Osteocyte (in vitro differentiated cells): ENCODE measurements around the gene VN1R5. TPM values are rescaled to one million over a fixed set of nuclear protein-coding genes. Genes with fewer than 3 reads are reported as not detected.

Experiments
- DNase-seq: peaks from one replicate; pipeline ENCODE4 v3.0.0; 2021; ENCODE audit warnings: mixed read lengths; ENCODE audit not compliant: unreplicated experiment; ENCODE audit errors: extremely low spot score
- H3K27ac Mint-ChIP-seq: one replicate; pipeline ENCODE4 v1.8.0; 2021; ENCODE audit warnings: mild to moderate bottlenecking, mixed read lengths; ENCODE audit not compliant: unreplicated experiment
- H3K27me3 Mint-ChIP-seq: one replicate; pipeline ENCODE4 v1.8.0; 2021; ENCODE audit warnings: mixed read lengths; ENCODE audit not compliant: unreplicated experiment
- H3K36me3 Mint-ChIP-seq: one replicate; pipeline ENCODE4 v1.8.0; 2021; ENCODE audit warnings: mixed read lengths; ENCODE audit not compliant: unreplicated experiment
- H3K4me1 Mint-ChIP-seq: one replicate; pipeline ENCODE4 v1.8.0; 2021; ENCODE audit warnings: mixed read lengths; ENCODE audit not compliant: unreplicated experiment
- H3K4me3 Mint-ChIP-seq: one replicate; pipeline ENCODE4 v1.8.0; 2021; ENCODE audit warnings: mild to moderate bottlenecking, moderate library complexity, mixed read lengths; ENCODE audit not compliant: unreplicated experiment
- H3K9me3 Mint-ChIP-seq: one replicate; pipeline ENCODE4 v1.8.0; 2021; ENCODE audit warnings: mixed read lengths; ENCODE audit not compliant: unreplicated experiment
- total RNA-seq: library from RNA; stranded (reverse); gene quantifications from 2 replicates; pipeline ENCODE4 v1.2.1, GENCODE V29; 2021
- TF ChIP-seq, protein P1 (sequence below): fragments of 200-600 bp; sonication (generic); IDR thresholded peaks from 2 replicates; pipeline ENCODE4 v1.5.0; 2021; ENCODE audit warnings: antibody characterized with exemption, mild to moderate bottlenecking, moderate library complexity

Gene VN1R5
- total RNA-seq, 1 donor from 2014 or later, result not detected

DNA sequence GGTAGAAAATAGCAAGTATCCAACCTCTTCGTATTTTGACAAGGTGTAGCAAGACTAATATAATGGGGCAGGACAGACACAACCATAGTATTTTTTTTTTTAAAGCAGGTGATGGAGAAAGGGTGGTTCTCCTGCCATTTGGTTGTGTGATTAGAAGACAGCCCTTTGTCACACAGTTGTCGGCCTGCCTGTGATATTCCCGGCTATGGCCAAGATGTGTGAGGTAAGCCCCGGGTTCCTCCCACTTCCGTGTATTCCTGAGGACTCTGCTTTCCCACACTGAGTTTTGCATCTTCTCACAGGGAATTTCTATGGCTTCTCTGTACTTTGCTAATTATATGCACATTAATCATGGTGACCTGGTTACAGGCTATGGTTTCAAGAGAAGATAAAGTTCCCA, 39.9 kb downstream of the VN1R5 start:
- H3K9me3 Mint-ChIP-seq, result no peaks in the 10 kb centered on the region
- H3K27me3 Mint-ChIP-seq, result no peaks in the 10 kb centered on the region
- TF ChIP-seq, protein P1, sequence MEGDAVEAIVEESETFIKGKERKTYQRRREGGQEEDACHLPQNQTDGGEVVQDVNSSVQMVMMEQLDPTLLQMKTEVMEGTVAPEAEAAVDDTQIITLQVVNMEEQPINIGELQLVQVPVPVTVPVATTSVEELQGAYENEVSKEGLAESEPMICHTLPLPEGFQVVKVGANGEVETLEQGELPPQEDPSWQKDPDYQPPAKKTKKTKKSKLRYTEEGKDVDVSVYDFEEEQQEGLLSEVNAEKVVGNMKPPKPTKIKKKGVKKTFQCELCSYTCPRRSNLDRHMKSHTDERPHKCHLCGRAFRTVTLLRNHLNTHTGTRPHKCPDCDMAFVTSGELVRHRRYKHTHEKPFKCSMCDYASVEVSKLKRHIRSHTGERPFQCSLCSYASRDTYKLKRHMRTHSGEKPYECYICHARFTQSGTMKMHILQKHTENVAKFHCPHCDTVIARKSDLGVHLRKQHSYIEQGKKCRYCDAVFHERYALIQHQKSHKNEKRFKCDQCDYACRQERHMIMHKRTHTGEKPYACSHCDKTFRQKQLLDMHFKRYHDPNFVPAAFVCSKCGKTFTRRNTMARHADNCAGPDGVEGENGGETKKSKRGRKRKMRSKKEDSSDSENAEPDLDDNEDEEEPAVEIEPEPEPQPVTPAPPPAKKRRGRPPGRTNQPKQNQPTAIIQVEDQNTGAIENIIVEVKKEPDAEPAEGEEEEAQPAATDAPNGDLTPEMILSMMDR, result no peak
- H3K36me3 Mint-ChIP-seq, result peaks cover 13% of the 10 kb centered on the region
- no peak for DNase-seq
- H3K4me3 Mint-ChIP-seq, result no peak overlapping the region
- H3K4me1 Mint-ChIP-seq, result peaks cover 22% of the 10 kb centered on the region
- H3K27ac Mint-ChIP-seq, result no peak overlapping the region

DNA sequence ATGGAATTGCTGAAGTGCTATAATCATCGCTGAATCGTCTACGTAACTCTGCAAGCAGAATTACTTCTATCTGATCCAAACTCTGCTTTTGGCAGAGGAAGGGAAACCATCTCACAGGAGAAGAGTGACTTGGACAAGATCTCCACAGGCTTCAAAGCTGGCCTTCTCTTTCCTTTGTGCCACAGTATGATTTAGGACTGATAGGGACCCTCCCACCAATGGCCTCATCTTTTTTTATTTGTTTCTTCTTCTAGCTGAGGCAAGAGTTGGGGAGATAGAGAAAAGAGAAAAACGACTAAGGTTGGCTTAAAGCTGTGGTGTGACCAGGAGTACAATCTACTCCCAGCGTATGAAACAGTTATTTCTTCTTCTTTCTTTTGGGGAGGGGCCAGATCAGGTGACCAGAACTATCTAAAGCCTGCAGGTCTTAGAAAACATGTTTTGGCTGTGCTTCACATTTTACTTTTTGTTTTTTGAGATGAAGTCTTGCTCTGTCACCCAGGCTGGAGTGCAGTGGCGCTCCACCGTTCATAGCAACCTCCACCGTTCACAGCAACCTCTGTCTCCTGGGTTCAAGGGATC, 40.8 kb downstream of the VN1R5 start:
- TF ChIP-seq, protein P1, result no peak
- Mint-ChIP-seq H3K4me1 (peaks cover 22% of the 10 kb centered on the region), H3K4me3 (no peak overlapping the region), H3K36me3 (peaks cover 13% of the 10 kb centered on the region), H3K27me3 (no peaks in the 10 kb centered on the region), H3K9me3 (no peaks in the 10 kb centered on the region), H3K27ac (no peak overlapping the region)
- DNase-seq, result no peak

DNA sequence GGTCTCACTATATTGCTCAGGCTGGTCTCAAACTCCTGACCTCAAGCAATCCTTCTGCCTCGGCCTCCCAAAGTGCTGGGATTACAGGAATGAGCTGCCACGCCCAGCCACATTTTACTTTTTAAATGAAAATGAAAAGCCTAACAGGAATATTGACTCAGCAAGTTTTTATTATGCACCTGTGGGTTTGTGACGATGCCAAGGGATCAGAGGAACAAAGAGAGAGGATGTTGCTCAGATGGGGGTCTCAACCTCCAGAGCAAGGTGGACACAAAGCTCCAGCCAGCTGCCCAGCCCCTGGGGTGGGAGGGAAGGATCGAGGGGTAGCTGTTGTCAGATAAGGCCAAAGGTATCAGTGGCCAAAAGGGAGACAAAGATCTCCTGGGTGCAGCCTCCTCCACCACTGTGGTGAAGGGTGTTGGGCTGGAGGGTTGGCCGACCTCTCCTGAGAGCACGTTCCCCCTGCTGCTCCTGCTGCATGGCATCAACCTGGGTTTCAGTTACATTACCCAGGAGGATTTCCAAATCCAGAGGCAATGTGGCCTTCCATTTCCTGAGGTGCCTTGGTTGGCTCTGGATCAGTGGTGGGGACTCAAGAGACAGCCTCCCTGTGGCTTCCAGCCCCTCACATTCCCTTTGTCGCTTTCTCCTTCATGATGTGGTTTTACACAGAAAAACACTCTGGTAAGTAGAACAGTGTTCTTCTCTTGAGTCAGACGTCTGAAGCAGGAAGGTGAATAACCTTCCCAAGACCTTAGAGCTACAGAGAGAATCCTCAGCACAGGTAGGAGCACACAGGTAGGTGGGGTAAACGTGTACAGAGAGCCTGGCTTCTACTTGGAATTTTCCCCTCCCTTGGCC, 41.6 kb downstream of the VN1R5 start:
- Mint-ChIP-seq H3K9me3 (no peaks in the 10 kb centered on the region), H3K27me3 (no peaks in the 10 kb centered on the region), H3K4me1 (peaks cover 22% of the 10 kb centered on the region), H3K4me3 (no peak overlapping the region), H3K36me3 (peaks cover 17% of the 10 kb centered on the region), H3K27ac (no peak overlapping the region)
- DNase-seq, result no peak
- TF ChIP-seq, protein P1, result no peak

DNA sequence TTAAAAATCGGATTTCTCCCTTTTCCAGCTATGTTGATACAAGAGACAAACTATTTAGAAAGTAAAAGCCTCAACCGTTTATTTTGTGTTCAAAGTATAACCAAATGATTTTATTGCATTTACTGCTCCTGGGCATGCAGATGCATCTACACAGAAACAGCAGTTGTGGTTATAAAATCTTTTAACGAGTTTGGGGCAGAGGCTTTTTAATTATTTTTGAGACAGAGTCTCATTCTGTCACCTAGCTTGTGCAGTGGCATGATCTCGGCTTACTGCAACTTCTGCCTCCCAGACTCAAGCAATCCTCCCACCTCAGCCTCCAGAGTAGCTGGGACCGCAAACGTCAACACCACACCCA, 42.2 kb downstream of the VN1R5 start:
- peaks cover 24% of the 10 kb centered on the region for H3K36me3 Mint-ChIP-seq
- H3K4me3 Mint-ChIP-seq, result no peak overlapping the region
- TF ChIP-seq, protein P1, result no peak
- H3K27me3 Mint-ChIP-seq, result no peaks in the 10 kb centered on the region
- no peak overlapping the region for H3K27ac Mint-ChIP-seq
- no peak for DNase-seq
- H3K9me3 Mint-ChIP-seq, result no peaks in the 10 kb centered on the region
- peaks cover 19% of the 10 kb centered on the region for H3K4me1 Mint-ChIP-seq

DNA sequence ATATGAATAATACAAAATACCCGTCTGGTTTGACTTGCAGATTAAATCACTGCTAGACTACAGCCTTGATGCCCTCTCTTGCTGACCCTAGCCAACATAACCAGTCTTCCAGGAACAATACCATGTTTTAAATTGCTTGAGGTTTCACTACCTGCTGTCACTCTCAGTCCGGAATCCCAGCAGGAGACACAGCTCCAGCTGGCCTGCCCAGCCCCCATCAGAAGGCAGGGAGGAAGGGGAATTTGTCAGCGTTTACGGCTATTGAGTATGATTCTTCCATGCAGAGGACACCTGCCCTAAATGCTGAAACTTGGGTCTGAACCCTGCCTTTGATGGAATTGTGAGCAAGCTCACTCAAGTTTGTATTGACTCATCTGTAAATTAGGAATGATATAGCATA, 42.8 kb downstream of the VN1R5 start:
- no peak for DNase-seq
- peaks cover 28% of the 10 kb centered on the region for H3K36me3 Mint-ChIP-seq
- no peak overlapping the region for H3K4me3 Mint-ChIP-seq
- peaks cover 18% of the 10 kb centered on the region for H3K4me1 Mint-ChIP-seq
- no peaks in the 10 kb centered on the region for H3K9me3 Mint-ChIP-seq
- H3K27me3 Mint-ChIP-seq, result no peaks in the 10 kb centered on the region
- H3K27ac Mint-ChIP-seq, result no peak overlapping the region
- TF ChIP-seq, protein P1, result no peak
